ENCODE results near the gene INPP5A.

- TF ChIP-seq, protein P1, sequence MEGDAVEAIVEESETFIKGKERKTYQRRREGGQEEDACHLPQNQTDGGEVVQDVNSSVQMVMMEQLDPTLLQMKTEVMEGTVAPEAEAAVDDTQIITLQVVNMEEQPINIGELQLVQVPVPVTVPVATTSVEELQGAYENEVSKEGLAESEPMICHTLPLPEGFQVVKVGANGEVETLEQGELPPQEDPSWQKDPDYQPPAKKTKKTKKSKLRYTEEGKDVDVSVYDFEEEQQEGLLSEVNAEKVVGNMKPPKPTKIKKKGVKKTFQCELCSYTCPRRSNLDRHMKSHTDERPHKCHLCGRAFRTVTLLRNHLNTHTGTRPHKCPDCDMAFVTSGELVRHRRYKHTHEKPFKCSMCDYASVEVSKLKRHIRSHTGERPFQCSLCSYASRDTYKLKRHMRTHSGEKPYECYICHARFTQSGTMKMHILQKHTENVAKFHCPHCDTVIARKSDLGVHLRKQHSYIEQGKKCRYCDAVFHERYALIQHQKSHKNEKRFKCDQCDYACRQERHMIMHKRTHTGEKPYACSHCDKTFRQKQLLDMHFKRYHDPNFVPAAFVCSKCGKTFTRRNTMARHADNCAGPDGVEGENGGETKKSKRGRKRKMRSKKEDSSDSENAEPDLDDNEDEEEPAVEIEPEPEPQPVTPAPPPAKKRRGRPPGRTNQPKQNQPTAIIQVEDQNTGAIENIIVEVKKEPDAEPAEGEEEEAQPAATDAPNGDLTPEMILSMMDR (conservative IDR thresholded peaks at IDR 0.05): no peak
- TF ChIP-seq ZFX (IDR thresholded peaks at IDR 0.05): no peak
Measured at GRCh38 chr10:132715776-132716680, 178.4 kb downstream of the INPP5A start.
